ENCODE results near the gene RTN4RL2. TPM values are rescaled to one million over a fixed set of nuclear protein-coding genes. Genes with fewer than 3 reads are reported as not detected.

Gene RTN4RL2
- 0.64 and 0.89 TPM in 2 replicates for total RNA-seq (2014; rRNA removed; shearing (Covaris generic))

- peak; percentile 63 for DNase-seq (ENCODE audit: low spot score)
These were observed at the start of gene RTN4RL2 for GRCh38 chr11:57460022-57460757. Gene RTN4RL2 (plus strand): TSS chr11:57460528. CDS start chr11:57460866, 338 bp downstream.

GRCh38 chr11:57413681-57414080 is 46.6 kb upstream of the RTN4RL2 start:
- no peak for DNase-seq (ENCODE audit: low spot score)

GRCh38 chr11:57414612-57415212 is 45.6 kb upstream of the RTN4RL2 start:
- no peak for DNase-seq (ENCODE audit: low spot score)

- no peak for DNase-seq (ENCODE audit: low spot score)
These were observed 43.9 kb upstream of the RTN4RL2 start for GRCh38 chr11:57416436-57416835.

GRCh38 chr11:57417056-57417455 is 43.3 kb upstream of the RTN4RL2 start:
- DNase-seq (ENCODE audit: low spot score): no peak

GRCh38 chr11:57418131-57418530 is 42.2 kb upstream of the RTN4RL2 start:
- no peak for DNase-seq (ENCODE audit: low spot score)

GRCh38 chr11:57419146-57419545 is 41.2 kb upstream of the RTN4RL2 start:
- no peak for DNase-seq (ENCODE audit: low spot score)

- DNase-seq (ENCODE audit: low spot score): no peak
These were observed 39.3 kb upstream of the RTN4RL2 start for GRCh38 chr11:57421066-57421465.

- DNase-seq (ENCODE audit: low spot score): no peak
These were observed 38.5 kb upstream of the RTN4RL2 start for GRCh38 chr11:57421805-57422204.

GRCh38 chr11:57422669-57423068 is 37.7 kb upstream of the RTN4RL2 start:
- no peak for DNase-seq (ENCODE audit: low spot score)

GRCh38 chr11:57424137-57424791 is 36.1 kb upstream of the RTN4RL2 start:
- DNase-seq (ENCODE audit: low spot score): no peak

- DNase-seq (ENCODE audit: low spot score): peak; percentile 76
These were observed 35.4 kb upstream of the RTN4RL2 start for GRCh38 chr11:57424792-57425564.

- no peak for DNase-seq (ENCODE audit: low spot score)
These were observed 34.5 kb upstream of the RTN4RL2 start for GRCh38 chr11:57425565-57426438.

GRCh38 chr11:57426439-57426928 is 33.8 kb upstream of the RTN4RL2 start:
- DNase-seq (ENCODE audit: low spot score): no peak

GRCh38 chr11:57426929-57427726 is 33.2 kb upstream of the RTN4RL2 start, which contains the start of gene SLC43A3:
Gene SLC43A3 (minus strand): TSS chr11:57427121. CDS start chr11:57426172, 949 bp downstream.
- DNase-seq (ENCODE audit: low spot score): peak; percentile 72

GRCh38 chr11:57427727-57428082 is 32.6 kb upstream of the RTN4RL2 start:
- no peak for DNase-seq (ENCODE audit: low spot score)

- DNase-seq (ENCODE audit: low spot score): no peak
These were observed 31.7 kb upstream of the RTN4RL2 start for GRCh38 chr11:57428643-57429042.

GRCh38 chr11:57429946-57430345 is 30.4 kb upstream of the RTN4RL2 start:
- DNase-seq (ENCODE audit: low spot score): no peak

- no peak for DNase-seq (ENCODE audit: low spot score)
These were observed 29.4 kb upstream of the RTN4RL2 start for GRCh38 chr11:57430952-57431351.

- DNase-seq (ENCODE audit: low spot score): no peak
These were observed 28.2 kb upstream of the RTN4RL2 start for GRCh38 chr11:57432149-57432561.
